Lung (tissue), 12 donors: ENCODE data around the gene LRPAP1. TPM values are rescaled to one million over a fixed set of nuclear protein-coding genes. Genes with fewer than 3 reads are reported as not detected.

Source experiments
- ATAC-seq: fragments of 200-7000 bp; cut with Tn5 transposase; one replicate; pipeline ENCODE4 v1.9.1; 2020; ENCODE audit warnings: moderate number of reproducible peaks; ENCODE audit not compliant: insufficient read depth, low FRiP score
- DNase-seq, 3 donors: peaks; one replicate each; pipeline ENCODE4 v3.0.0-alpha.2; 2013 to 2017
- H3K27ac ChIP-seq, 2 donors: one replicate each; pipeline ENCODE4 v1.5.1; 2013; ENCODE audit warnings: mild to moderate bottlenecking in 2 of 2, moderate library complexity in 2 of 2, control low read depth in 1 of 2, inconsistent platforms in 1 of 2, low read depth in 1 of 2, low read length in 1 of 2
- H3K27me3 ChIP-seq, 3 donors: one replicate each; pipeline ENCODE4 v1.5.1; 2013; ENCODE audit warnings: low read length in 2 of 3; ENCODE audit not compliant: control insufficient read depth in 3 of 3, insufficient read depth in 3 of 3
- H3K36me3 ChIP-seq, 4 donors: one replicate each; pipeline ENCODE4 v1.5.1; 2013; ENCODE audit warnings: low read length in 4 of 4, mild to moderate bottlenecking in 1 of 4, moderate library complexity in 1 of 4; ENCODE audit not compliant: control insufficient read depth in 4 of 4, insufficient read depth in 4 of 4
- H3K4me1 ChIP-seq, 5 donors: one replicate each; pipeline ENCODE4 v1.5.1; 2013; ENCODE audit warnings: low read length in 5 of 5, mild to moderate bottlenecking in 2 of 5, moderate library complexity in 1 of 5; ENCODE audit not compliant: control insufficient read depth in 5 of 5, insufficient read depth in 5 of 5
- H3K4me3 ChIP-seq: one replicate; pipeline ENCODE4 v1.5.1; 2013; ENCODE audit warnings: mild to moderate bottlenecking, control low read depth, moderate library complexity
- H3K9ac ChIP-seq, 2 donors: one replicate each; pipeline ENCODE4 v1.5.1; 2013; ENCODE audit warnings: low read length in 2 of 2, control low read depth in 1 of 2; ENCODE audit not compliant: insufficient read depth in 1 of 2
- H3K9me3 ChIP-seq, 4 donors: one replicate each; pipeline ENCODE4 v1.5.1; 2013; ENCODE audit warnings: low read length in 3 of 4, mild to moderate bottlenecking in 1 of 4, moderate library complexity in 1 of 4; ENCODE audit not compliant: control insufficient read depth in 4 of 4, insufficient read depth in 3 of 4
- CTCF ChIP-seq: IDR thresholded peaks from 2 replicates; pipeline ENCODE4 v1.5.1; 2012; ENCODE audit warnings: mild to moderate bottlenecking; ENCODE audit errors: control extremely low read depth, extremely low read depth
- WGBS, 2 donors: extraction: QIAGEN DNeasy Blood & Tissue Kit; methylation state at CpG; one replicate each; pipeline ENCODE4 v1.1.7; 2013; 5-methylcytosine and 5-hydroxymethylcytosine counted together
- polyA plus RNA-seq, 2 donors: library from polyadenylated mRNA; stranded (reverse); fragments of 200-250 nt; gene quantifications; one replicate each; pipeline ENCODE4 v1.2.1, GENCODE V29; 2013
- total RNA-seq, 2 donors: library from RNA; depleted of rRNA in 1 of 2; stranded (reverse); fragments of >200 nt in 1 of 2; gene quantifications; one replicate each; pipeline ENCODE4 v1.2.1, GENCODE V29; 2014 to 2021
- donor health status: control.
- donor health status: control.
- donor health status: Bipolar disorder and iron deficiency.
- donor health status: healthy.
- donor health status: DM: yes; HTN: yes; CAD: no.

The LRPAP1 gene
- total and polyA plus RNA-seq, 4 donors, result 46.1 to 289 (median 208) TPM

- Histone ChIP-seq H3K4me3 (no peak overlapping the region), H3K36me3 (no peaks in the 10 kb centered on the region), H3K27ac (no peak overlapping the region), H3K9ac (no peak overlapping the region), H3K9me3 (no peaks in the 10 kb centered on the region), H3K4me1 (peaks cover 0 to 7% (median 0%) of the 10 kb centered on the region in 5 donors), H3K27me3 (no peaks in the 10 kb centered on the region)
- ATAC-seq (no peak), DNase-seq (no peak)
- TF ChIP-seq CTCF, result no peak
- WGBS, 2 donors, result 80 to 84% methylated on average over 23 of the region's 23 CpGs
Measured at GRCh38 chr4:3477750-3478430, 54.3 kb downstream of the LRPAP1 start.

GRCh38 chr4:3476936-3477749 is 55.1 kb downstream of the LRPAP1 start:
- H3K36me3 ChIP-seq, result no peaks in the 10 kb centered on the region
- TF ChIP-seq CTCF, result no peak
- H3K9ac ChIP-seq, result no peak overlapping the region
- DNase-seq, result no peak
- no peak overlapping the region for H3K4me3 ChIP-seq
- 90% methylated on average over 27 of the region's 27 CpGs for WGBS, 2 donors
- H3K4me1 ChIP-seq, result peaks cover 0 to 7% (median 0%) of the 10 kb centered on the region in 5 donors
- no peaks in the 10 kb centered on the region for H3K9me3 ChIP-seq
- no peaks in the 10 kb centered on the region for H3K27me3 ChIP-seq
- no peak overlapping the region for H3K27ac ChIP-seq
- no peak for ATAC-seq

GRCh38 chr4:3476341-3476747 is 55.9 kb downstream of the LRPAP1 start:
- no peak for ATAC-seq
- H3K27ac ChIP-seq, result no peak overlapping the region
- H3K4me3 ChIP-seq, result no peak overlapping the region
- H3K36me3 ChIP-seq, result no peaks in the 10 kb centered on the region
- WGBS, 2 donors, result 91% methylated on average over 22 of the region's 22 CpGs
- H3K9me3 ChIP-seq, result no peaks in the 10 kb centered on the region
- TF ChIP-seq CTCF, result no peak
- H3K27me3 ChIP-seq, result no peaks in the 10 kb centered on the region
- DNase-seq, result no peak
- no peak overlapping the region for H3K9ac ChIP-seq
- H3K4me1 ChIP-seq, result peaks cover 0 to 6% (median 0%) of the 10 kb centered on the region in 5 donors
